Cardiac septum (tissue), 1 donor: ENCODE measurements around the gene STAP1. TPM values are rescaled to one million over a fixed set of nuclear protein-coding genes. Genes with fewer than 3 reads are reported as not detected.
"Not testable (repeated sequence)": the region's sequence is repeated elsewhere in the genome, so short reads cannot be mapped to it uniquely, and the experiment has no call there.

Experiments used
- DNase-seq: peaks from one replicate; pipeline ENCODE4 v3.0.0-alpha.2; 2020; ENCODE audit warnings: low spot score
- intact Hi-C: fragments of 100-400 bp; cut with DNase I; formaldehyde crosslinking; loops from one replicate; pipeline ENCODE4 v1.14.0; 2022
- long read RNA-seq: library from polyadenylated mRNA; unstranded; transcript quantifications from one replicate; pipeline ENCODE4 v2.0.0, GENCODE V29; 2021
- total RNA-seq: library from RNA; stranded (reverse); fragmentation: NEBNext Ultra II Directional; extraction: Animal tissue kit (Norgen Biotek cat#: 25700); gene quantifications from one replicate; pipeline ENCODE4 v1.2.1, GENCODE V29; 2021
- donor health status: DM: no; HTN: no; CAD: no.

The STAP1 gene, protein sequence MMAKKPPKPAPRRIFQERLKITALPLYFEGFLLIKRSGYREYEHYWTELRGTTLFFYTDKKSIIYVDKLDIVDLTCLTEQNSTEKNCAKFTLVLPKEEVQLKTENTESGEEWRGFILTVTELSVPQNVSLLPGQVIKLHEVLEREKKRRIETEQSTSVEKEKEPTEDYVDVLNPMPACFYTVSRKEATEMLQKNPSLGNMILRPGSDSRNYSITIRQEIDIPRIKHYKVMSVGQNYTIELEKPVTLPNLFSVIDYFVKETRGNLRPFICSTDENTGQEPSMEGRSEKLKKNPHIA
- not detected for total RNA-seq
- long read RNA-seq, result 0 reads

DNA sequence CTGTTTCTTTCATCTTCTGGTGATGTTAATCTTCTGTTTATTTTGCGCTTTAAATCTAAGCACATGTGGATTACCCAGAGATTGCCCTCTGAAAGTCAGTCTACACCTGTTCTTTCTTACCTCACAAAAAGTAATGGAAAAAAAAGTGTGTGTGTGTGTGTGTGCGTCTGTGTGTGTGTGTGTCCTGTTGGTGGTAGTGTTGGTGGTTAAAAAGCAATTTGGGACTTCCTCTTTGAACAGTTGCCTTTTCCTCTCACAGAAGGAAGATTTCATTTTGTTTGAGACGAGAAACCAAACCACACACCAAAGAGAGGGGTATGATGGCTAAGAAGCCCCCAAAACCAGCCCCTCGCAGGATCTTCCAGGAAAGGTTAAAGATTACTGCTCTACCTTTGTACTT is at the start of gene STAP1:
STAP1 (plus strand) TSS at position 235 of the 400 bp plus-strand sequence; CDS start at position 318, 83 bp downstream.
- intact Hi-C loops, result no loop called here
- DNase-seq, result no peak

DNA sequence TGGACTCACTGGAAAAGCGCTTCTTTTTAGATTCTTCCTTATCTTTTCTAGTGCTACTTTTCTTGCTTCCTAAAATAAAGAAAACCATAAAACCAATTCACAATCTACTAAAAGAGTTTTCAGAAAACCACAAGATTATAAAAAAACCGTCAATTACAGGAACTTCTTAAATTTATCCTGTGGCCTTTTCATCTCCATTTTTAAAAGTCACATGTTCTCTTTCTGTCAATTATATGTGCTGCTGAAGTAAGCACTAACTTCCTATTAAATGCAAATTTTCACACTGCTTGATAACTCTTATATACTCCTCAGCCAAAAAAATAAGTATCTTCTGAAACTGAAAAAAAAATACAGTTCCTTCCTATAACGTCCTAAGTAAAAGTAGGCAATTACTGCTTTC is 46.0 kb upstream of the STAP1 start:
- intact Hi-C loops, result no loop called here
- DNase-seq, result no peak

DNA sequence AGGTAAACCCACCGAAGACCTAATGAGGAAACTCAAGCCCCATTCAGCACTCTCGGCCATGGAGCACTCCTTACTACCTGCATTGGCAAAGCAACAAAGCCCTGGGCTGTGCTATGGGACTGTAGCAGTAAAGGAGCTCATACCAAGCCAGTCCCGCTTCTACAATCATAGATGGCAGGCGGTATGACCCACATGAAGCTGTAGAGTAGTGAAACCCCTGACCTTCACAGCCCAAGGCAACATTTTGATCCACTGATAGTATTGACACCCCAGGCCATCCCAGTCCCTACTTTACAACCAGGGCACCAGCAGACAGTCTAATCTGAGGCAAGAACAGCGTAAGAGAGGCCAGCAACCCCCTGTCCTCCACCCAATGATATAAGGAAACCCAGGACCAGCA is 38.4 kb upstream of the STAP1 start:
- DNase-seq, result no peak
- intact Hi-C loops, result no loop called here

DNA sequence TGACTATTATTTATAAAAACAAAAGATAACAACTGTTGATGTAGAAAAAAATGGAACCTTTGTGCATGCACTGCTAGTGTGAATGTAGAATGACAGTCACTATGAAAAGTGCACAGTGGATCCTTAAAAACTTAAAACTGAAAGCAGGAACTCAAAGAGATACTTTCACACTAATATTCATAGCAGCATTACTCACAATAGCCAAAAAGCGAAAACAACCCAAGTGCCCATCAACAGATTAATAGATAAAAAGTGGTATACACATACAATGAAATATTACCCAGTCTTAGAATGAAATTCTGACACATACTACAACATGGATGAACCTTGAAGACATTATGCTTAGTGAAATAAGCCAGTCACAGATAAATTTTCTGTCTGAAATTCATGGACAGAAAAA is 37.0 kb upstream of the STAP1 start:
- intact Hi-C loops, result no loop called here
- no peak for DNase-seq

DNA sequence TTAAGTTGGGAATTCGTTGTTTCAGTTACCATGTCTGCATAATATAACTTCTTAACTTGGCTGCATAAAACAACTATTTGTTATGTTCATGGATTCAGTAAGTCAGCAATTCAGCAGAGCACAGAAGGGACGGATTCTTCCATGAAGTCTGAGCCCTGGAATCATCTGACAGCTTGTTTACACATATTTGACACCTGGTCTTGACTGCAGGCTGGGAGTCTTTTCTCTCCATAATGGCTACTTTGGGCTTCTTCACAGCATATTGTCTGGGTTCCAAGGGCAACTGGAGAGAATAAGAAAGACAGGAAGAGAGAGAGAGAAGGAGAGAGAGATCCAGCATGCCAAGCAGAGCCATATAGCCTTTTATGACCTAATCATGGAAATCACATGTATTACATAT is 36.3 kb upstream of the STAP1 start:
- DNase-seq, result no peak
- intact Hi-C loops, result no loop called here

DNA sequence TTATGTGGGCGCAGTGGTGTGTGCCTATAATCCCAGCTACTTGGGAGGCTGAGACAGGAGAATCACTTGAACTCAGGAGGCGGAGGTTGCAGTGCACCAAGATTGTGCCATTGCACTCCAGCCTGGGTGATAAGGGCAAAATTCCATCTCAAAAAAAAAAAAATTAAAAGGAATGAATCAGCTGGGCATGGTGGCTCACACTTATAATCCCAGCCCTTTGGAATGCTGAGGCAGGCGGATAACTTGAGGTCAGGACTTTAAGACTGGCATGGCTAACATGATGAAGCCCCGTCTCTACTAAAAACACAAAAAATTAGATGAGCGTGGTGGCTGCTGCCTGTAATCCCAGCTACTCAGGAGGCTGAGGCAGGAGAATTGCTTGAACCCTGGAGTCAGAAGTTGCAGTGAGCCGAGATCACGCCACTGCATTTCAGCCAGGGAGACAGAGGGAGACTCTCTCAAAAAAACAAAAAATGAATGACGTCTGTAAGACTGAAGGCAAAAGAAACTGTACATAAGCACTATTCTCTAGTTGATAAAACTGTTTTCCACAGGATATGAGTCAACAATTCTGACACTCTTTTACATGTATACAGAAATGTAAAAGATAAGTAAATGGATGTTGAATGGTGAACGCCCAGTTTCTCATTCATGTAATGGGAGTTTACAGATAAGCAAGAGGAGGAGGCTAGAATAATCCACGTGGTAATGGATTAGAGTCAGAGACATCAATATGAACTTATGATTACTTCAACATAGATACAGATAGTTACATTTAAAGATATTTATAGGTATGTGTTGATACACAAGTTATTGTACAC is 35.5 kb upstream of the STAP1 start:
- no peak for DNase-seq
- intact Hi-C loops, result no loop called here

DNA sequence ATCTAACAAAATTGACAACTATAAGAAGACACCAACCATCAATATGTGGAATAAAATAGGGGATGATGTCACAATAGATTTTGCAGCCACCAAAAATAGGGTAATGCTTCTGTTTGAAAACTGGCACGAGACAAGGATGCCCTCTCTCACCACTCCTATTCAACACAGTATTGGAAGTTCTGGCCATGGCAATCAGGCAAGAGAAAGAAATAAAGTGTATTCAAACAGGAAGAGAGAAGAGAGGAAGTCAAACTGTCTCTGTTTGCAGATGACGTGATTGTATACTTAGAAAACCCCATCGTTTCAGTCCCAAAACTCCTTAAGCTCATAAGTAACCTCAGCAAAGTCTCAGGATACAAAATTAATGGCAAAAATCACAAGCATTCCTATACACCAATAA is 34.4 kb upstream of the STAP1 start:
- intact Hi-C loops, DNase-seq: not testable (repeated sequence)

DNA sequence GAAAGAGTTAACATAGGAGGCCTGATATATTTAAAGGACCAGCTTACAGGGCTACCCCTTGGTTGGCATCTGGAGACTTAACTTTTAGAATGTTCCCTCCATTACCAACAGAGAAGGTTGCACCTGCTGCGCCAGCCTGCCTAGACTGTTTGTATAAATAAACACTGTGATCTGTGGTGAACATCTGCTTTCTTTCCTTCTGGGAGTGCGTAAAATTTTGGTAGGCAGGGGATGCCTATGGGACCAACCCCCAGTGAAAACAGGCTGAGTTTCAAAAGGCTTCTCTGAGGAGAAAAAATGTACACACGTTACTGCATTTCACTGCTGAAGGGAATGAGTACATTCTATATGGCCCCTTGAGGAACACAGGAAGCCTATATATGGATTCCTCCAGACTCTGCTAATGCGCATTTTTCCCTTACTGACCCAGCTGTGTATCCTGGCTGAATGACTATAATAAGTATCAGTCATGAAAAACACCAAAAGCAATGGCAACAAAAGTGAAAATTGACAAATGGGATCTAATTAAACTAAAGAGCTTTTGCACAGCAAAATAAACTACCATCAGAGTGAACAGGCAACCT is 27.1 kb upstream of the STAP1 start:
- no peak for DNase-seq
- intact Hi-C loops, result no loop called here

DNA sequence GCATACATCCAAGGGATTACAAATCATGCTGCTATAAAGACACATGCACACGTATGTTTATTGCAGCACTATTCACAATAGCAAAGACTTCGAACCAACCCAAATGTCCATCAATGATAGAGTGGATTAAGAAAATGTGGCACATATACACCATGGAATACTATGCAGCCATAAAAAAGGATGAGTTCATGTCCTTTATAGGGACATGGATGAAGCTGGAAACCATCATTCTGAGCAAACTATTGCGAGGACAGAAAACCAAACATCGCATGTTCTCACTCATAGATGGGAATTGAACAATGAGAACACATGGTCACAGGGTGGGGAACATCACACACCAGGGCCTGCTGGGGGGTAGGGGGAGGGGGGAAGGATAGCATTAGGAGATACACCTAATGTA is 26.1 kb upstream of the STAP1 start:
- intact Hi-C loops, DNase-seq: not testable (repeated sequence)

DNA sequence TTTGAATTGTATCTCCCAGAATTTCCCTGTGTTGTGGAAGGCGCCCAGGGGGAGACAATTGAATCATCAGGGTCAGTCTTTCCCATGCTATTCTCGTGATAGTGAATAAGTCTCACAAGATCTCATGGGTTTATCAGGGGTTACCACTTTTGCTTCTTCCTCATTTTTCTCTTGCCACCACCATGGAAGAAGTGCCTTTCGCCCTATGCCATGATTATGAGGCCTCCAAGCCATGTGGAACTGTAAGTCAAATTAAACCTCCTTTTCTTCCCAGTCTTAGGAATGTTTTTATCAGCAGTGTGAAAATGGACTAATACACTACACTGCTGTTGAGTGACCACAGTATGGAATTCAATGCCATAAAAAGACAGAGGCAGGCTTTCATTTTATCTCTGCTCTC is 25.4 kb upstream of the STAP1 start:
- intact Hi-C loops, result no loop called here

DNA sequence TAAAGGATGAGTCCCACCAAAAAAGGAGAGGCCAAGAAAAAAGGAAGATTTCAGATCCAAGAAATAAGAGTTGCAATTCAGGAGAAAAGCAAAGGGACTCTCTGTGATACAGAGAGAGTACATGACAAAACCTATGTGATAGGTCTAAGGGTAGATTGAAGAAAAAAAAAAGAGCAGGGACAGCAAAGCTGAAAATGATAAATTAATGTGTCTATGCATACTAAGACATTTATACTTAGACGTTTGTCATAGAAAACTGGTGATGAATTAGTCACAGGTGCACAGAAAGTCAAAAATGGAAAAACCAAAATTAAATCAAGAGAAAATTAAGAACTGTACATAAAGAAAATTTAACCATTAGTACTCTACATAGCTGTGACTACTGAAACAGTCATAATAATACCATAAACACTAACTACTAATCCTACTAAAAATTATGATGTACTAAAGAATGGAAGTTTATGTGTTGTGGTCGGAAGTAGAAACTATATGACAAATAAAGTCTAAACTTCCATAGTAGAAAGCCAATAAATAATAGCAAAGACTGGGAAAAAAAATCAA is 23.2 kb upstream of the STAP1 start:
- intact Hi-C loops, result no loop called here
- DNase-seq, result no peak

More for the DNA sequence above, 25.4 kb upstream of the STAP1 start:
- no peak for DNase-seq

DNA sequence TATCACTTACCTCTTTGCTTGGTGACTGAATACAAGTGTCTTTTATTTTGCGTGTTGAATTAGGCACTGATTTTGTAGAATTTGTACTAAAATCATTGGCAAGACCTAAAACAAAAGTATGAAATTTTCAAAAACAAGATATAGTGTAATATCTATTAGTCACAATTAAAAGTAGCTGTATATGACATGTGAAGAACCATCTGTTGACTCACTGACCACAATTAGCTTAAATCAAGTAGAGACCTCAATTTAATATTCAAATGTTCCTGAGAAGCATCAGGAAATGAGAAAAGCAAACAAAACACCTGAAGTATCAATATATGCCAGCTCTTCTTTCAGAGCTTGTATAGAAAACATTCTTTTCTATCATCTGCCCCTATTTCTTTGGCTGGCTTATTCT is 18.7 kb upstream of the STAP1 start:
- intact Hi-C loops, result no loop called here
- DNase-seq, result no peak

DNA sequence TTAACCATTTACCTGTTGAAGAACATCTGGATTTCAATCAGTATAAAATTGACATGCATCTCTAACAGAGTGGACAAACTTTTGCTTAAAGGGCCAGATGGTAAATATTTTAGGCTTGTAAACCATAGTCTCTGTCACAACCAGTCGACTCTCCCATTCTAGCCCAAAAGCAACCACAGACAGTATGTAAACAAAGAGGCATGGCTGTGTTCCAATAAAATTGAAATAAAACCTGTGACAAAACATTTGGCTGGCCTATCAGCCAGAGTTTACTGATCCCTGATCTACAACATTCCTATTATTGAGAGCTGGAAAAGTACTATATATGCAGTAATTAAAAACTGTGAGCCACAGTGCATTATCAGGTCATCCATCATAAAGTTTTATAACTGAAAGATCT is 16.5 kb upstream of the STAP1 start:
- intact Hi-C loops, result no loop called here

DNA sequence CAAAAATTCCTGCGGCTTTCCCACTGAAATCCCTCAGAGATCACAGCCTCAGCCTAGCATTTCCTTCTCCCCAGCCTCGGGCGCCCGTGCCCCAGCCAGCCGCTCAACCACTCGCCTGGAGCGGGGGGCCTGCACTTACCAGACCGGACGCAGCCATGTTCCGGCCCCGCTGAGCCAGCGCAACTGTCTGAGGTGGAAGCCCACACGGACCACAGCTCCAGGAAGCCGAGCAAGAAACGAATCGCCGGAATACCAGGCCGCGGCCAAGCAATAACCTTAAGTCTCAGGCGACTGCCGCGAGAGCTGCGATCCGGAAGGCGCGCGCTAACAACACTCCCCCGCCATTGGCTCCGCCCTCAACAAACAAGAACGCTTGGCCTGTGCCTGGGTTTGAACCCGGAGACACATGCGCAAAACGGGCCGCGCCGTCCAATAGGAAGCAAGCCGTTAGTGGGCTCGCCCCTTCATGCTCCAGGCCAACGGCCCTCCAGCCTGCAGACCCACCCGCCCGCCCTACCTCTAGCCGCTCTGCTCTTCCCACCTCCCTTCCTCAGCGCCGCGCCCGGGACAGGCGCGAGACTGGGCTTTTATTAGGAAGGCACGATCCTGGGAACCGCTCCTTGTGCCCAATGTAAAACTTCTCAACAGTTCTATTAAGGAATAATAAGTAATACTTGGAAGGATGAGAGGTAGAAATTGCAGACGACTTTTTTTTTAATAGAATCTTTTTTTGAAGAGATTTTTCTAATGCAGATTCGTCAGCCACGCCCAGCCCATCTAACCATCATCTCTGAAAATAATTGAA is 13.1 kb upstream of the STAP1 start, which contains the start of gene CENPC:
CENPC (minus strand) TSS at position 305 of the 805 bp plus-strand sequence; CDS start at position 157, 148 bp downstream.
- peak; percentile 97 for DNase-seq
- intact Hi-C loops, result loop anchor here (5.0 kb wide), 1 partner anchor 157 kb away; the partner anchor contains the start of gene UBA6

More for the DNA sequence above, 16.5 kb upstream of the STAP1 start:
- DNase-seq, result no peak

DNA sequence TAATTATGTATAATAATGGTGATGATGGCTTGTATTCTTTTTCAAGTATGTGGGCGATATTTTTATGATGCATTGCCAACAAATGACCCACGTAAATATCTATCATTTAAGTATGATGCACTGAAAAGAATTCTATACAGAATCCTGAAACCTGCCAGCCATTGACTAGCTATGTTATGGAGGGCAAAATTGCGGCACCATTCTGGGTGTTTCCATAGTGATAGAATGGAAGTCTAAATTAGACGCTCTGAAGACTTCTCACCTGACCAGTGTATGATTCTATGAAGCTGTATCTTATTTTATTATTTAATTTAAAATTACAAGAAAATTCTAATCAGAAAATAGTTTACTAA is 12.5 kb upstream of the STAP1 start:
- intact Hi-C loops, result loop anchor here (5.0 kb wide), 1 partner anchor 156 kb away; the partner anchor contains the start of gene UBA6

DNA sequence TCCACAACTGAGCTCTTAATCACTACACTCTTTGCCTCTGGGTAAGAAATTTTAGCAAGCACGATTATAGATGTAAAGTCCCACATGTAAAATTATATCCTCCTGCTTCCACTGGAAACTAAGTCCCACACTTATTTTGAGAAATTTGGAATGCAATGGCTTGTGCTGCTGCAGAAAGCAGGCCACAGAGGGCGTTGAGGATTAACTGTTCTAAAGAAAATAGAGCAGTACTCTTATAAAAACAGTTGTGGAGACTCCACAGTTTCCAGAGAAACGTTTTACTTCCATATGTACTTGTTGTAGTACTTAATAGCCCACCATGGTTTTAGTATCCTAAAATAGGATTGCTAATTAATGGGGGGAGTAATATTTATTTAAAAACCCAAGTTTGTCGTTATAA is 11.6 kb upstream of the STAP1 start:
- intact Hi-C loops, result loop anchor here (5.0 kb wide), 1 partner anchor 155 kb away; the partner anchor contains the start of gene UBA6
- DNase-seq, result no peak

More for the DNA sequence above, 12.5 kb upstream of the STAP1 start:
- DNase-seq, result no peak

DNA sequence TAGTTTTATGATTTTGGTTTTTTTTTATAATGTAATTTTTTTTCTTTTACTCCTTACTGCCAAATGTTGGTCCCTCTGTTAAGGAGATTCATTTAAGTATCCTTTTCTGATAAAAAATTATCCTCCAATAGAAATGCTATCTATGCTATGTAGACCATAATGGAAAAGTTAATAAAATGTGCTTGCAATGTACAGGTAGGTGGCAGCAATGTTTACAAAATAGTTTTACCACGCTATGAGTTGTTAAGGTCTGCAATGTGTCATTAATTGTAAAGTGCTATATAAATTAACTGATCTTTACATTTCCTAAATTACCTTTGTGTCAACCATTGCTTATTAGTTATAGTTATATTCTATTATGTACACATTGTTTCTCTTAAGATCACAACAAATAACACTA is 9.4 kb upstream of the STAP1 start:
- intact Hi-C loops, result loop anchor here (5.0 kb wide), 1 partner anchor 153 kb away; the partner anchor contains the start of gene UBA6
- no peak for DNase-seq

DNA sequence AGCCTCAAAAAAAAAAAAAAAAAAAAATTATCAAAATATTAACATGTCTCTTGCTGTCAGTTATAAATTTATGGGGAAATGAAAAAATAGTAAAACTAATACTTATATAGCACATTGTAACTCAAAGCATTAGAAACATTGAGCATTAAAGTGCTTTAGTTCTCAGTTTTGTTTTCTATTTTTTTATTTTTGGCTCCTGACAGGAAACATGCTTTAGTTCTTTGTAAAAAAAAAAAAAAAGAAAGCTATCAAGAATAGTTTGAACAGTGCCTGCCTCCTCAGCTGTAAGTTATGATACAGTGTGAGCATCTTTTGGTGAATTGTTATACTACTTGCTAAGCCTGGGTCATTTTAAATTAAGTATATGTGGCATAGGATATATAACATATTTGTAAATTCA is 8.1 kb upstream of the STAP1 start:
- intact Hi-C loops, result no loop called here
- no peak for DNase-seq

DNA sequence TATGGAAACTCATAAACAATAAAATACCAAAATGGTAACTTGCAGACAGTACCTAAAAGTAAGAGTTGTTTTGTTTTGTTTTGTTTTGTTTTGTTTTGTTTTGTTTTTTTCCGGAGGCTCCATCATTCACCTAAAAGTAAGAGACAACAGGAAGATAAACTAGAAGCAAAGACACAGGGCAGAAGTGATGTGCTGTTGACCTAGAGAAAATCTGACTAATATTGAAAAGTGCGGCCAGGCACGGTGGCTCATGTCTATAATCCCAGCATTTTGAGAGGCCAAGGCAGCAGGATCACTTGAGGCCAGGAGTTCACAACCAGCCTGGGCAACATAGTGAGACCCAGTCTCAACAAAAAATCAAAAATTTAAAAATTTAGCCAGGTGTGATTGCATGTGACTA is 7.7 kb upstream of the STAP1 start:
- DNase-seq, result no peak
- intact Hi-C loops, result no loop called here
